ENCODE results near the gene C10orf71.

C10orf71 gene

GRCh38 chr10:49363309-49364031 lies 64.5 kb downstream of the C10orf71 start:
- no peak for TF ChIP-seq CTCF (IDR thresholded peaks at IDR 0.05; ENCODE audit: insufficient read depth, low read depth, low read length, missing control alignments)
- DNase-seq (ENCODE audit: low read depth), result no peak
- H3K4me3 ChIP-seq (ENCODE audit: low read depth, low read length), result no peak overlapping the region

GRCh38 chr10:49364051-49364450 lies 65.1 kb downstream of the C10orf71 start:
- no peak for DNase-seq (ENCODE audit: low read depth)
- TF ChIP-seq CTCF (IDR thresholded peaks at IDR 0.05; ENCODE audit: insufficient read depth, low read depth, low read length, missing control alignments), result no peak
- H3K4me3 ChIP-seq (ENCODE audit: low read depth, low read length), result no peak overlapping the region

GRCh38 chr10:49364747-49365146 lies 65.8 kb downstream of the C10orf71 start:
- no peak for TF ChIP-seq CTCF (IDR thresholded peaks at IDR 0.05; ENCODE audit: insufficient read depth, low read depth, low read length, missing control alignments)
- no peak for DNase-seq (ENCODE audit: low read depth)
- H3K4me3 ChIP-seq (ENCODE audit: low read depth, low read length), result no peak overlapping the region

GRCh38 chr10:49365275-49365674 lies 66.3 kb downstream of the C10orf71 start:
- no peak for TF ChIP-seq CTCF (IDR thresholded peaks at IDR 0.05; ENCODE audit: insufficient read depth, low read depth, low read length, missing control alignments)
- no peak overlapping the region for H3K4me3 ChIP-seq (ENCODE audit: low read depth, low read length)
- no peak for DNase-seq (ENCODE audit: low read depth)

- no peak for TF ChIP-seq CTCF (IDR thresholded peaks at IDR 0.05; ENCODE audit: insufficient read depth, low read depth, low read length, missing control alignments)
- H3K4me3 ChIP-seq (ENCODE audit: low read depth, low read length), result no peak overlapping the region
- DNase-seq (ENCODE audit: low read depth), result no peak
Measured at GRCh38 chr10:49365675-49366415, 66.9 kb downstream of the C10orf71 start.

- no peak overlapping the region for H3K4me3 ChIP-seq (ENCODE audit: low read depth, low read length)
- no peak for TF ChIP-seq CTCF (IDR thresholded peaks at IDR 0.05; ENCODE audit: insufficient read depth, low read depth, low read length, missing control alignments)
- DNase-seq (ENCODE audit: low read depth), result no peak
Measured at GRCh38 chr10:49366460-49366859, 67.5 kb downstream of the C10orf71 start.

Measured in GM12865 (cell line).